ENCODE results near the gene LRRC2. TPM values are rescaled to one million over a fixed set of nuclear protein-coding genes. Genes with fewer than 3 reads are reported as not detected.

Gene LRRC2
- total and polyA plus RNA-seq, 2 of the 13 experiments (the other 11 are each of a cell fraction or from before 2014, with no cell fraction given): 0.27 to 0.58 TPM

DNA sequence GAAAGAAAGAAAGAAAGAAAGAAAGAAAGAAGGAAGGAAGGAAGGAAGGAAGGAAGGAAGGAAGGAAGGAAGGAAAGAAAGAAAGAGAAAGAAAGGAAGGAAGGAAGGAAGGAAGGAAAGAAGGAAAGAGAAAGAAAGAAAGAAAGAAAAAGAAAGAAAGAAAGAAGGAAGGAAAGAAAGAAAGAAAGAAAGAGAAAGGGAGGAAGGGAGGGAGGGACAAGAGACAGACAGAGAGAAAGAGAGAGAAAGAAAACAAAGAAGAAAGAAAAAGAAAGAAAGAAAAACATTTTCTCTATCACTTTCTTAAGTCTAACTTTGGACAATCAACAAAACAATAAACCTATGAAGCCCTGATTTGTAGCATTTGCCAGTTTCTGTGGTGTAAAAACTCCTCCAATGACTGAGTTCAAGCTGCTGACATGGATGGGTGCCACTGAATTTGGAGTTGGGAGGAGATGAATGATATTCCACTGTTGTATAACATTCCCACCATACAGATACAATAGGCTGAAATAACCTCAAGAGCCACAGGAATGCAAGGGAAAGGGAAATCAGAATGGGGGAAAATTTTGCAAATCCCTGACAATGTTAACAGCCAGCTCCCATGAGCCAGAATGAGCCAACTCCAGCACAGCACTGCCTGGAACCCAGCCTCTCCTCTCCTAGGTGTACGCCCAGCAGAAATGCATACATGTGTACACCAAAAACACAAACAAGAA lies 83.3 kb downstream of the LRRC2 start:
- BruUV-seq (replicated peaks): no TSS peak
- no peak for ATAC-seq
- Histone ChIP-seq H4K20me1 (ENCODE audit: insufficient read depth, low read length) (no peaks in the 10 kb centered on the region), H3K9ac (ENCODE audit: insufficient read depth, low read depth, low read length) (no peak overlapping the region), H3K9me3 (ENCODE audit: low read length) (no peaks in the 10 kb centered on the region), H3K4me1 (ENCODE audit: insufficient read depth, low read length) (peaks cover 14% of the 10 kb centered on the region), H2AFZ (ENCODE audit: low read length) (no peak overlapping the region), H3K79me2 (ENCODE audit: insufficient read depth, low read length) (no peaks in the 10 kb centered on the region), H3K36me3 (replicated peaks in 1 of 2; ENCODE audit: control insufficient read depth in 1 of 2, insufficient read depth in 2 of 2, low read length in 2 of 2) (no peaks in the 10 kb centered on the region), H3K27me3 (ENCODE audit: control insufficient read depth in 1 of 2, insufficient read depth in 2 of 2, low read length in 2 of 2) (peaks cover 0 to 1% of the 10 kb centered on the region in 2 experiments; a peak in 1 of 5 replicates), H3K4me3 (replicated peaks in 1 of 3; ENCODE audit: insufficient read depth in 1 of 3, low read depth in 2 of 3, low read length in 3 of 3) (no peak overlapping the region), H3K27ac (ENCODE audit: extremely low read length, insufficient read depth, low read length) (no peak overlapping the region), H3K4me2 (ENCODE audit: low read depth, low read length) (no peak overlapping the region)
- TF ChIP-seq, protein P1, sequence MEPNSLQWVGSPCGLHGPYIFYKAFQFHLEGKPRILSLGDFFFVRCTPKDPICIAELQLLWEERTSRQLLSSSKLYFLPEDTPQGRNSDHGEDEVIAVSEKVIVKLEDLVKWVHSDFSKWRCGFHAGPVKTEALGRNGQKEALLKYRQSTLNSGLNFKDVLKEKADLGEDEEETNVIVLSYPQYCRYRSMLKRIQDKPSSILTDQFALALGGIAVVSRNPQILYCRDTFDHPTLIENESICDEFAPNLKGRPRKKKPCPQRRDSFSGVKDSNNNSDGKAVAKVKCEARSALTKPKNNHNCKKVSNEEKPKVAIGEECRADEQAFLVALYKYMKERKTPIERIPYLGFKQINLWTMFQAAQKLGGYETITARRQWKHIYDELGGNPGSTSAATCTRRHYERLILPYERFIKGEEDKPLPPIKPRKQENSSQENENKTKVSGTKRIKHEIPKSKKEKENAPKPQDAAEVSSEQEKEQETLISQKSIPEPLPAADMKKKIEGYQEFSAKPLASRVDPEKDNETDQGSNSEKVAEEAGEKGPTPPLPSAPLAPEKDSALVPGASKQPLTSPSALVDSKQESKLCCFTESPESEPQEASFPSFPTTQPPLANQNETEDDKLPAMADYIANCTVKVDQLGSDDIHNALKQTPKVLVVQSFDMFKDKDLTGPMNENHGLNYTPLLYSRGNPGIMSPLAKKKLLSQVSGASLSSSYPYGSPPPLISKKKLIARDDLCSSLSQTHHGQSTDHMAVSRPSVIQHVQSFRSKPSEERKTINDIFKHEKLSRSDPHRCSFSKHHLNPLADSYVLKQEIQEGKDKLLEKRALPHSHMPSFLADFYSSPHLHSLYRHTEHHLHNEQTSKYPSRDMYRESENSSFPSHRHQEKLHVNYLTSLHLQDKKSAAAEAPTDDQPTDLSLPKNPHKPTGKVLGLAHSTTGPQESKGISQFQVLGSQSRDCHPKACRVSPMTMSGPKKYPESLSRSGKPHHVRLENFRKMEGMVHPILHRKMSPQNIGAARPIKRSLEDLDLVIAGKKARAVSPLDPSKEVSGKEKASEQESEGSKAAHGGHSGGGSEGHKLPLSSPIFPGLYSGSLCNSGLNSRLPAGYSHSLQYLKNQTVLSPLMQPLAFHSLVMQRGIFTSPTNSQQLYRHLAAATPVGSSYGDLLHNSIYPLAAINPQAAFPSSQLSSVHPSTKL (CRISPR knock-in tag; IDR thresholded peaks at IDR 0.05): no peak
- no peak for TF ChIP-seq ZNF513 (CRISPR knock-in tag; conservative IDR thresholded peaks at IDR 0.05)
- TF ChIP-seq ZNF264 (CRISPR knock-in tag; IDR thresholded peaks at IDR 0.05): no peak
- no peak for TF ChIP-seq GLMP (CRISPR knock-in tag; IDR thresholded peaks at IDR 0.05; ENCODE audit: borderline replicate concordance)
- no peak for TF ChIP-seq PHF5A (CRISPR knock-in tag; IDR thresholded peaks at IDR 0.05; ENCODE audit: low read depth, unreplicated experiment)
- no peak for TF ChIP-seq DR1 (CRISPR knock-in tag; IDR thresholded peaks at IDR 0.05)
- TF ChIP-seq, protein P2, sequence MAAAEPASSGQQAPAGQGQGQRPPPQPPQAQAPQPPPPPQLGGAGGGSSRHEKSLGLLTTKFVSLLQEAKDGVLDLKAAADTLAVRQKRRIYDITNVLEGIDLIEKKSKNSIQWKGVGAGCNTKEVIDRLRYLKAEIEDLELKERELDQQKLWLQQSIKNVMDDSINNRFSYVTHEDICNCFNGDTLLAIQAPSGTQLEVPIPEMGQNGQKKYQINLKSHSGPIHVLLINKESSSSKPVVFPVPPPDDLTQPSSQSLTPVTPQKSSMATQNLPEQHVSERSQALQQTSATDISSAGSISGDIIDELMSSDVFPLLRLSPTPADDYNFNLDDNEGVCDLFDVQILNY (CRISPR knock-in tag; conservative IDR thresholded peaks at IDR 0.05): no peak
- TF ChIP-seq RARA (CRISPR knock-in tag; IDR thresholded peaks at IDR 0.05): no peak
- no peak for TF ChIP-seq ZNF282 (IDR thresholded peaks at IDR 0.05; ENCODE audit: partially characterized antibody)
- TF ChIP-seq CEBPZ (IDR thresholded peaks at IDR 0.05; ENCODE audit: low read length): no peak
- no peak for TF ChIP-seq IKZF4 (CRISPR knock-in tag; IDR thresholded peaks at IDR 0.05; ENCODE audit: borderline replicate concordance, low read depth, not compliant biosample characterization)
- no peak for FAIRE-seq
- ChIA-PET CTCF (ENCODE audit: low intra/inter-chr PET ratio, low total read pairs) (no interaction called here), POLR2A (no interaction called here)
- 57% methylated on average over 1 of the region's 1 CpG for WGBS (ENCODE audit: low lambda C conversion rate)
- in situ Hi-C loops (cut with HindIII; ENCODE audit: extremely low pct_ligation_motif_present, low pct_unique_long_range_greater_than_20kb): loop anchor here (10.0 kb wide), 1 partner anchor 182 kb away; no protein-coding TSS in a partner anchor
- DNase-seq (ENCODE audit: low spot score): no peak
- intact Hi-C loops (cut with micrococcal nuclease; ENCODE audit: unreplicated experiment): no loop called here

Data from HepG2 (cell line).